IMR-90 (cell line): ENCODE data around the gene KLHDC7B.

Experiments
- BHLHE40 ChIP-seq: fragments of 150-350 bp; IDR thresholded peaks from 2 replicates; pipeline ENCODE4 v1.6.1; 2016; ENCODE audit warnings: mild to moderate bottlenecking, low read depth, low read length
- CTCF ChIP-seq: conservative IDR thresholded peaks from 2 replicates; pipeline ENCODE4 v1.5.1; 2012; ENCODE audit warnings: mild to moderate bottlenecking, low read depth, low read length, improper control_type of control experiment
- FOS ChIP-seq: fragments of 150-350 bp; IDR thresholded peaks from 2 replicates; pipeline ENCODE4 v1.6.1; 2016; ENCODE audit warnings: low read depth, low read length
- MAFK ChIP-seq: IDR thresholded peaks from 2 replicates; pipeline ENCODE4 v1.6.1; 2012; ENCODE audit warnings: low read depth, low read length, improper control_type of control experiment
- MAZ ChIP-seq: IDR thresholded peaks from 2 replicates; pipeline ENCODE4 v1.6.1; 2012; ENCODE audit warnings: low read depth, mild to moderate bottlenecking, low read length, improper control_type of control experiment, moderate library complexity, borderline replicate concordance
- MXI1 ChIP-seq: IDR thresholded peaks from 2 replicates; pipeline ENCODE4 v1.6.1; 2012; ENCODE audit warnings: low read depth, mild to moderate bottlenecking, low read length, moderate library complexity, borderline replicate concordance
- POLR2A ChIP-seq: IDR thresholded peaks from 2 replicates; pipeline ENCODE4 v1.6.1; 2012; ENCODE audit warnings: mild to moderate bottlenecking, low read depth, low read length
- RAD21 ChIP-seq: IDR thresholded peaks from 2 replicates; pipeline ENCODE4 v1.6.1; 2012; ENCODE audit warnings: low read length, improper control_type of control experiment
- SMC3 ChIP-seq: fragments of 150-350 bp; IDR thresholded peaks from 2 replicates; pipeline ENCODE4 v1.6.1; 2016; ENCODE audit warnings: low read depth, mild to moderate bottlenecking, antibody characterized with exemption, low read length, moderate library complexity
- TF ChIP-seq, protein P1 (sequence below): fragments of 150-350 bp; IDR thresholded peaks from 2 replicates; pipeline ENCODE4 v1.6.1; 2016; ENCODE audit warnings: low read depth, mild to moderate bottlenecking, low read length, moderate library complexity, borderline replicate concordance

DNA sequence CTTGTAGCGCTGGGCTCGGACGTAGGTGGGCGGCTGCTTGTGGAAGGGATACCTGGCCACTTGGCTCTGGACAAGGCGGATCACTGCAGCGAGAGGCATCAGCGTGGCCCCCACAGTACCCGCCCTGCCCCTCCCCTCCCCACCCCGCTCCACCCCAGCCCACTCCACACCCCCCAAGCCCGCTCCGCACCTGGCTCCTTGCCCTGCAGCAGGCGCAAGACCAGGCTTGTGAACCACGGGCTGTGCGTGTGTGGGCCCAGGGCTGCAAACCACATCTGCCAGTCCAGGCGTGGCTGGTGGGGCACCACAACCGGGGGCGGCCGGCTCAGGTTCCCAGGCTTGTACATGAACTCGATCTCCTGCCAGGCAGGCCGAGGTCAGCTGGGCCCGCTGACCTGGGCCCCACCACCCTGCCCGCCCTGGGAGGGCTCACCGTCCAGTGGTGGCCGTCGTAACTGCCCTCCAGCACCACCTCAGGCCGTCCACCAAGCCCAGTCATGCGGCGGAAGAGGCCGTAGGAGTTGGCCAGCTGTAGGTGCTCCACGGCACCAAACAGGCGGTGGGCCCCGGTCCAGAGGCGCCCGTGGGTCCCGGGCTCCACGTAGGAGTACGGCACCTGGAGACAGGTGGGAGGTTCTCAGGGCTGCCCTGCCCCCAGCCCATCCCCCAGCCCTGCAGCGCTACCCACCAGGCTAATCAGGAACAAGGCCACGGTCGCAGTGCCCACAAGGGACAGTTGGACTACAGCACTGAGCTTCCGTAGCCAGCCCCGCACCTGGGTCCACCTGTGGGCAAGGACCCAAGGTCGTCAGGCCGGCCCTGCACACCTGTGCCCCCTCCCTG lies 41.1 kb upstream of the KLHDC7B start:
- TF ChIP-seq, protein P1, sequence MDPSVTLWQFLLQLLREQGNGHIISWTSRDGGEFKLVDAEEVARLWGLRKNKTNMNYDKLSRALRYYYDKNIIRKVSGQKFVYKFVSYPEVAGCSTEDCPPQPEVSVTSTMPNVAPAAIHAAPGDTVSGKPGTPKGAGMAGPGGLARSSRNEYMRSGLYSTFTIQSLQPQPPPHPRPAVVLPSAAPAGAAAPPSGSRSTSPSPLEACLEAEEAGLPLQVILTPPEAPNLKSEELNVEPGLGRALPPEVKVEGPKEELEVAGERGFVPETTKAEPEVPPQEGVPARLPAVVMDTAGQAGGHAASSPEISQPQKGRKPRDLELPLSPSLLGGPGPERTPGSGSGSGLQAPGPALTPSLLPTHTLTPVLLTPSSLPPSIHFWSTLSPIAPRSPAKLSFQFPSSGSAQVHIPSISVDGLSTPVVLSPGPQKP, result no peak
- TF ChIP-seq POLR2A, result no peak
- TF ChIP-seq CTCF, result no peak
- TF ChIP-seq MAFK, result no peak
- no peak for TF ChIP-seq MAZ
- no peak for TF ChIP-seq SMC3
- TF ChIP-seq MXI1, result no peak
- no peak for TF ChIP-seq RAD21
- TF ChIP-seq BHLHE40, result no peak
- no peak for TF ChIP-seq FOS
